Caco-2 (cell line): Measurements from ENCODE around the gene MAN2A1. TPM values are rescaled to one million over a fixed set of nuclear protein-coding genes. Genes with fewer than 3 reads are reported as not detected.

ENCODE experiments used
- BruUV-seq: library from RNA; stranded (reverse); fragments of 400-500 nt; replicated peaks from 2 replicates; lab custom pipeline; 2021; lab: Mats Ljungman, UMichigan
- CTCF ChIA-PET: fragments of 300-600 bp; sonication (Branson Sonifier 250); formaldehyde crosslinking; loops from one replicate; lab custom pipeline; 2022; ENCODE audit warnings: antibody characterized with exemption; lab: Charles Lee
- POLR2A ChIA-PET: fragments of 300-600 bp; sonication (Branson Sonifier 250); formaldehyde crosslinking; loops from one replicate; lab custom pipeline; 2022; ENCODE audit warnings: antibody characterized with exemption; lab: Charles Lee
- DNase-seq, 2 experiments: peaks; one replicate each; pipeline versions ENCODE4 v3.0.0 to v3.0.0-alpha.2; 2020 to 2022
- H3K27me3 ChIP-seq: replicated peaks from 2 replicates; pipeline ENCODE4 v1.6.0; 2011; ENCODE audit warnings: low read length; ENCODE audit not compliant: control insufficient read depth, insufficient read depth
- H3K36me3 ChIP-seq: 2 replicates; pipeline ENCODE4 v1.5.1; 2011; ENCODE audit warnings: low read length; ENCODE audit not compliant: control insufficient read depth, insufficient read depth
- H3K4me1 ChIP-seq: fragments of 250-450 bp; sonication (Bioruptor Pico); 2 replicates; pipeline ENCODE4 v1.5.1; 2020; ENCODE audit warnings: mild to moderate bottlenecking
- H3K4me3 ChIP-seq: 2 replicates; pipeline ENCODE4 v1.5.1; 2011; ENCODE audit warnings: low read depth, mild to moderate bottlenecking, control low read depth, low read length
- H3K9me3 ChIP-seq: fragments of 250-450 bp; sonication (Bioruptor Pico); 2 replicates; pipeline ENCODE4 v1.5.1; 2020; ENCODE audit warnings: mild to moderate bottlenecking, moderate library complexity
- H3K27ac Mint-ChIP-seq: one replicate; pipeline ENCODE4 v1.8.0; 2022; ENCODE audit warnings: mixed read lengths; ENCODE audit not compliant: unreplicated experiment
- H3K27me3 Mint-ChIP-seq: one replicate; pipeline ENCODE4 v1.8.0; 2022; ENCODE audit warnings: mixed read lengths; ENCODE audit not compliant: insufficient read depth, unreplicated experiment
- H3K36me3 Mint-ChIP-seq: one replicate; pipeline ENCODE4 v1.8.0; 2022; ENCODE audit warnings: mild to moderate bottlenecking, mixed read lengths; ENCODE audit not compliant: insufficient read depth, unreplicated experiment
- H3K4me1 Mint-ChIP-seq: one replicate; pipeline ENCODE4 v1.8.0; 2022; ENCODE audit warnings: low read depth, mixed read lengths; ENCODE audit not compliant: unreplicated experiment
- H3K4me3 Mint-ChIP-seq: one replicate; pipeline ENCODE4 v1.8.0; 2022; ENCODE audit warnings: mild to moderate bottlenecking, moderate library complexity, mixed read lengths; ENCODE audit not compliant: unreplicated experiment
- H3K9me3 Mint-ChIP-seq: one replicate; pipeline ENCODE4 v1.8.0; 2022; ENCODE audit warnings: mixed read lengths; ENCODE audit not compliant: unreplicated experiment
- CTCF ChIP-seq, 2 experiments: fragments of 200-600 bp in 1 of 2; IDR thresholded peaks; 1 replicate in 1 of 2; 2 replicates in 1 of 2; pipeline versions ENCODE4 v1.5.1 to v1.8.0; 2011 to 2022; ENCODE audit warnings: antibody characterized with exemption in 1 of 2, control low read depth in 1 of 2, inconsistent platforms in 1 of 2, low read depth in 1 of 2, low read length in 1 of 2, mild to moderate bottlenecking in 1 of 2, moderate library complexity in 1 of 2; ENCODE audit not compliant: insufficient read depth in 1 of 2, severe bottlenecking in 1 of 2, unreplicated experiment in 1 of 2
- intact Hi-C: fragments of 100-400 bp; cut with micrococcal nuclease; formaldehyde crosslinking; loops from one replicate; pipeline ENCODE4 v1.10.0; 2022; ENCODE audit not compliant: unreplicated experiment
- total RNA-seq: library from RNA; stranded (reverse); gene quantifications from 2 replicates; pipeline ENCODE4 v1.2.3, GENCODE V29; 2022

Gene MAN2A1
- total RNA-seq, 1 experiment from 2014 or later: 57.3 TPM

- CTCF ChIA-PET: no interaction called here
- no peak overlapping the region for H3K4me3 ChIP-seq
- 0 out of 2 replicates have a peak, but pooled peaks cover 7% of the 10 kb centered on the region for H3K4me1 ChIP-seq
- H3K27me3 Mint-ChIP-seq: no peaks in the 10 kb centered on the region
- no TSS peak for BruUV-seq
- H3K9me3 ChIP-seq: no peaks in the 10 kb centered on the region
- intact Hi-C loops: no loop called here
- no peaks in the 10 kb centered on the region for H3K9me3 Mint-ChIP-seq
- H3K4me3 Mint-ChIP-seq: no peak overlapping the region
- no peak overlapping the region for H3K27ac Mint-ChIP-seq
- no peaks in the 10 kb centered on the region for H3K27me3 ChIP-seq
- peaks cover 12% of the 10 kb centered on the region for H3K36me3 Mint-ChIP-seq
- POLR2A ChIA-PET: no interaction called here
- DNase-seq: no peak
- H3K36me3 ChIP-seq: no peaks in the 10 kb centered on the region
- no peak for TF ChIP-seq CTCF (IDR thresholded peaks at IDR 0.05; ENCODE audit: insufficient read depth in 1 of 2, low read depth in 1 of 2, low read length in 1 of 2, severe bottlenecking in 1 of 2, unreplicated experiment in 1 of 2)
- H3K4me1 Mint-ChIP-seq: peaks cover 10% of the 10 kb centered on the region
Observed at GRCh38 chr5:109805883-109806282, 116.2 kb downstream of the MAN2A1 start.

GRCh38 chr5:109812698-109813097 is 123.0 kb downstream of the MAN2A1 start:
- no peaks in the 10 kb centered on the region for H3K4me1 ChIP-seq
- Mint-ChIP-seq H3K36me3 (peaks cover 15% of the 10 kb centered on the region), H3K4me3 (no peak overlapping the region), H3K4me1 (no peaks in the 10 kb centered on the region), H3K9me3 (no peaks in the 10 kb centered on the region), H3K27ac (no peak overlapping the region), H3K27me3 (no peaks in the 10 kb centered on the region)
- no peaks in the 10 kb centered on the region for H3K9me3 ChIP-seq
- BruUV-seq: no TSS peak
- ChIA-PET POLR2A (no interaction called here), CTCF (no interaction called here)
- H3K4me3 ChIP-seq: no peak overlapping the region
- H3K36me3 ChIP-seq: no peaks in the 10 kb centered on the region; the same call in 1 of the 2 replicates
- DNase-seq: no peak
- intact Hi-C loops: no loop called here
- H3K27me3 ChIP-seq: no peaks in the 10 kb centered on the region
- no peak for TF ChIP-seq CTCF (IDR thresholded peaks at IDR 0.05; ENCODE audit: insufficient read depth in 1 of 2, low read depth in 1 of 2, low read length in 1 of 2, severe bottlenecking in 1 of 2, unreplicated experiment in 1 of 2)

- no peaks in the 10 kb centered on the region for H3K9me3 Mint-ChIP-seq
- ChIA-PET POLR2A (no interaction called here), CTCF (no interaction called here)
- H3K36me3 ChIP-seq: peaks cover 2% of the 10 kb centered on the region; the same call in 1 of the 2 replicates
- H3K27ac Mint-ChIP-seq: no peak overlapping the region
- no peak overlapping the region for H3K4me3 ChIP-seq
- intact Hi-C loops: no loop called here
- H3K4me1 ChIP-seq: no peaks in the 10 kb centered on the region
- no TSS peak for BruUV-seq
- no peaks in the 10 kb centered on the region for H3K27me3 ChIP-seq
- H3K9me3 ChIP-seq: no peaks in the 10 kb centered on the region
- TF ChIP-seq CTCF (IDR thresholded peaks at IDR 0.05; ENCODE audit: insufficient read depth in 1 of 2, low read depth in 1 of 2, low read length in 1 of 2, severe bottlenecking in 1 of 2, unreplicated experiment in 1 of 2): no peak
- no peak overlapping the region for H3K4me3 Mint-ChIP-seq
- DNase-seq: no peak
- H3K36me3 Mint-ChIP-seq: peaks cover 18% of the 10 kb centered on the region
- no peaks in the 10 kb centered on the region for H3K27me3 Mint-ChIP-seq
- peaks cover 6% of the 10 kb centered on the region for H3K4me1 Mint-ChIP-seq
Observed at GRCh38 chr5:109816732-109817131, 127.0 kb downstream of the MAN2A1 start.
